ENCODE results near the gene MTHFD2L. TPM values are rescaled to one million over a fixed set of nuclear protein-coding genes. Genes with fewer than 3 reads are reported as not detected.
A peak's percentile ranks its signal among the peaks of the same experiment; 100 is the strongest.
"Not testable (repeated sequence)": the region's sequence is repeated elsewhere in the genome, so short reads cannot be mapped to it uniquely, and the experiment has no call there.

MTHFD2L gene
- polyA plus RNA-seq, 12 donors: 13.8 to 22.7 (median 16.5) TPM; not detected in 1

DNA sequence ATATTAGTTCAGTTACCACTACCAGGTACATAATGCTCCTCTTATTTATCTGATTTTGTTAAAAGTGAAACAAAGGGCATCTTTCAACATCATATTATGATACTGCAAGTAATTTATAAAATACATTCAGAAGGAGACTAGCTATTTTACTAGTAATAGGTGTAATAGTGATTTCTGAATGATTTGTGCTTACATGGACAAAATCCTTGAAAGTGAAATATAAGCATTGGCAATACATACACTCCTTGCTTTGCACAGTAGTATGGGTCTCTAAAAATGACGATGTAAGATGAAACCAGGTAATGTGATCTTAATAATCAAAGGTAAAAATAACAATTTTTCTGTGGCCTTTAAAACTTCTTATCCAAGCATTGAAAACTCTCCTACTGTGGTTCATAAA, 17.5 kb downstream of the MTHFD2L start:
- DNase-seq: no peak

- DNase-seq: no peak
Measured at GRCh38 chr4:74178798-74179197, 20.9 kb downstream of the MTHFD2L start.

DNA sequence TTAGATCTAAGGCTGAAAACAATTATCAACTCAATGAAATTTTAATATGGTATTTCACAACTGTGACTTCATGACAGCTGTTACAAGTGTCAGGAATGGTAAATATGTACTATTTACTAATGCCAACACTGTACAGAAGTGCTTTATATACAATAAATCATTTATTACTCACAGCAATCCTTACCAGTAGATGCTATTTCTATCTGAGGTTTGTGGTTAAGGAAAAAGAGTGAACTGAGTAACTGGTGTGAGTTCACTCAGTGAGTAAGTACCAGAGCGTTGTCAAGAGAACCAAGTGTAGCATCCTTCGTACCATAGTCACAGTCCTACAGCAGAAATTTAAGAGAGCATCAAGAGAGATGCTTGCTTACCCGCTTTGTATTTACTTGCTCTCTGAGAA, 23.3 kb downstream of the MTHFD2L start:
- DNase-seq: no peak

GRCh38 chr4:74188912-74189311, 31.0 kb downstream of the MTHFD2L start:
- no peak for DNase-seq

GRCh38 chr4:74189331-74190043, 31.6 kb downstream of the MTHFD2L start:
- peak; percentile 46 for DNase-seq

DNA sequence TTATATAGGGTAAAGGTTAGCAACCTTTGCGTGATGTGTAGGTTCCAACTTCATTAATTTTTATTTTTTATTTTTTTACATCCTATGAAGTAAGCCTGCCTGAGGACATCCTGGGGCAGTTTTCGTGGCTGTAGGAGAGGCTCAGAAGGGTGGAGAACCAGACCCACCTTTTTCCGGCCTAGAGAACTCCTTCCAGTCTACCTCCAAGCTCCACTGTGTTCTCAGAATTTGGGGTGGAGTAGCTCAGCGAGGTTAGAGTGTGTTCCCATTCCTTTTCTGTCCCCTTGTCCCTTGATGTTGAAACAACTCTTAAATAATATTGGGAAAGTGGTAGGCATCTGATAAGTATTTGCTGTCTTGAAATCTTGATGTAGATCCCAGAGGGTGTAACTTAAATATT, 32.4 kb downstream of the MTHFD2L start:
- DNase-seq: no peak

- DNase-seq: no peak
Measured at GRCh38 chr4:74190919-74191397, 33.0 kb downstream of the MTHFD2L start.

GRCh38 chr4:74197080-74197479, 39.2 kb downstream of the MTHFD2L start:
- DNase-seq: no peak

DNA sequence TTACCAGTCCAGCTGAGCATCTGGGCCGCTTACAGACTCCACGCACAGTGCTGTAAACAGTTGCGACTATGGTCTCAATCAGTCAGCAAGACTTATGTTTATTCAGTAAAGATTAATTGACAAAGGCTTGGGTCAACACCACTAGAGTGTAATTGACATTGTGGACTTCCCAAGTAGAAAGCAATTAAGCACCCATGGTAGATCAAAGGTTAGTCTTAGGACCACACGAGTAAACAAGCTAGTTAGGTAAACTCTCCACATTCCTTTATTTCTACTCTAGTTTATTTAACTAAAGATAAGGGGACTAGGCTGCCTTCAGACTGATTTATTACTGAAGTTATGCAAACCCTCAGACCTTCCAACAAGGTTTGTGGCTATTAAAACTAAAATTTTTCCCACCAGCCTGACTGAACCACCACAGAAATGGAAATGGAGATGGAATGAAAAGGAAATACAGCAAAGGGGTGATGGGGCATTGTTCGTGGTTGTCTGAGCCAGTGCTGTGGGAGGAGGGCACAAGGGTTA, 44.2 kb downstream of the MTHFD2L start:
- DNase-seq: no peak

- DNase-seq: no peak
Measured at GRCh38 chr4:74203467-74203866, 45.5 kb downstream of the MTHFD2L start.

DNA sequence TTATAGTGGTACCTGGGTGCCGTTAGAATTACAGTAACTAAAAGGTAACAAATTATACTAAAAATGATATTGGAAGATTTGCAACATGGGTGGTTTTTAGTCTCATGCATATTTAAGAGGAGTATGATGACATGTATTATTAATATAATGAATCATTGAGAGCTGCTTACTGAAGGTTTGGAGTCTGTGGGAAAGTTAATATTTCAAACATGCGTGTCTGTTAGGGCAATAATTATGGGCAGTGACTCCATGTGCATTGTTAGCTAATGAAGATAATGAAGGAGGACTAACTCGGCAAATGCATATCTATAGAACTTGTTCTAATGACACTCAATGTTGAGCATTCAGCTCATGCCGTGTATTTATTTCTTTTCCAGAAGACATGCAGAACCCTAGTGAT, 47.1 kb downstream of the MTHFD2L start:
- no peak for DNase-seq

- DNase-seq: no peak
Measured at GRCh38 chr4:74205559-74205958, 47.6 kb downstream of the MTHFD2L start.

DNA sequence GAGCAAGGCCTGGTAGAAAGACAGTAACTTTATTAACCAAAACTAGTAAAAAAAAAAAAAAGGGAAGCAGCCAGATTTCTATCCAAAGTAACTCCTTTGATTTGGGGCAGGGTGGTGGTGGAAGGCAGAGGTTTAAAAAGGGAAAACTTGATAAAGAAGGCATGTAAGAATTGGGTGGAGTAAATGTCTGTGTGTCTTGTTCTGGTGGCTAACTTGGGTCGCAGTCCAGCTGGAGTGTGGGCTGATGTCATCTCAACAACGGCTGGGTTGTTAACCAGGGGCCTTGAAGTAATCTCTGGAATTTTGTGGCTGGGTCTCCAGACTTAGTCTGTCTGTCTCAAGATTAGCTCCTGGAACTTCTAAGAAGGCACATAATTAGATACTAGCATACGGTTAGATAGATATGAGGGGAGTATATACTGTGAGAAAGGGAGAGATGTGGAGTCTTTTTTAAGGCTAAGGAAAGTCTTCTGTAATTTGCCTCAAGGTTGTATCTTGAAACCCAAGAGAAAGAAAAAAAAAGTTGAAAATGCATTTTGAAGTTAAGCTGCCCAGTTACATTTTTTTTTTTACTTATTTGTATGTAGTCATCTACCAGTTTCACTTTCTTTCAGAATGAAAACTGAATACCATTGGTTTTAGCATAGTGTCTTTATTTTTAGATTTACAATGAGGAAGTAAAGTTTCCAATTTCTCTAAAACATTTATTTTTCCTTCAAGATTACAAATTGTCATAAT, 48.3 kb downstream of the MTHFD2L start:
- no peak for DNase-seq

DNA sequence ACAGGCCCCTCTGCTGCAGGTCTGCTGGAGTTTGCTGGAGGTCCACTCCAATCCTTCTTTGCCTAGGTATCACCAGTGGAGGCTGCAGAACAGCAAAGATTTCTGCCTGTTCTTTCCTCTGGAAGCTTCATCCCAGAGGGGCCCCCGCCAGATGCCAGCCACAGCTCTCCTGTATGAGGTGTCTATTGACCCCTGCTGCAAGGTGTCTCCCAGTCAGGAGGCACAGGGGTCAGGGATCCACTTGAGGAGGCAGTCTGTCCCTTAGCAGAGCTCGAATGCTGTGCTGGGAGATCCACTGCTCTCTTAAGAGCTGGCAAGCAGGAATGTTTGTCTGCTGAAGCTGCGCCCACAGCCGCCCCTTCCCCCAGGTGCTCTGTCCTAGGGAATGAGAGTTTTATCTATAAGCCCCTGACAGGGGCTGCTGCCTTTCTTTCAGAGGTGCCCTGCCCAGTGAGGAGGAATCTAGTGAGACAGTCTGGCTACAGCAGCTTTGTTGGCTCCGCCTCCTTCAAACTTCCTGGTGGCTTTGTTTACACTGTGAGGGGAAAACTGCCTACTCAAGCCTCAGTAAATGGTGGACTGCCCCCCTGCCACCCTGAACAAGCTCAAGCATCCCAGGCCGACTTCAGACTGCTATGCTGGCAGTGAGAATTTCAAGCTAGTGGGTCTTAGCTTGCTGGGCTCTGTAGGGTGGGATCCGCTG, 56.7 kb downstream of the MTHFD2L start:
- not testable (repeated sequence) for DNase-seq

GRCh38 chr4:74215236-74215635, 57.3 kb downstream of the MTHFD2L start:
- not testable (repeated sequence) for DNase-seq

DNA sequence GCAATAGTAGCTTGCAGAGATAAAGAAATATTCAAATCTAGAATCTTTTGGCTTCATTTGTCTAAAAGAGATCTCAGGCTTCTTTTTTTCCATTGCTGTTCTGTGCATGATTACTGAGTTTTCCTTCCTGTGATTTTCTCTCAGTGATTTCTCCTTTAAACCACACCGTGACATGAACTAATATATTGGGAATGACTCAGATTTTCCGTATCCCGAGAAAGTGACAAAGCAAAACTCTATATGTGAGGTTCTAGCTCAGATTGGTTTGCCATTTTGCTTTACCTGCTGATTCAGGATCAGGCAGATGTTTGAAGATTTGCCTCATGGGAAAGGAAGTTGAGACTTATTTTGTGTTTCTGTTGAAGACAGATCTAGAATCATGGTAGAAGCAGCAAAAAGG, 59.4 kb downstream of the MTHFD2L start:
- DNase-seq: no peak

DNA sequence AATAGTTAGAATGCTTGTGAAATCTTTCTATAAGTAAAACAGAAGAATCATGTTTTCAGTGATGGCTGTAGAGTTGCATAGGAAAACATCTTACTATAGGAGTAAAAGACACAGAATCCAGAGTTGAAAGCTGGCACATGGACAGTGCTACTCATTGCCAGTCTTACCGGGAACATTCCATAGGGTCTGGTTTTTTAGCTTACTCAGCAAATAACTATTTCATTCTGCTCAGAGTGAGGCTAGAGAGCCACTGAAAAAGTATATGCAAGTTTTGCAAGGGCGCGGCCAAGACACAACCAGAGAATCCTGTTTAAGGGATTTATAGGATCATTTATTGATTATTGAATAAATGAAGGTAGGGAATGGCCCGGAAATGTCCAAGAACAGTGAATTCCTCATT, 60.3 kb downstream of the MTHFD2L start:
- no peak for DNase-seq

- no peak for DNase-seq
Measured at GRCh38 chr4:74219240-74219639, 61.3 kb downstream of the MTHFD2L start.

GRCh38 chr4:74223098-74223497, 65.2 kb downstream of the MTHFD2L start:
- DNase-seq: no peak

GRCh38 chr4:74223801-74224200, 65.9 kb downstream of the MTHFD2L start:
- no peak for DNase-seq

GRCh38 chr4:74228691-74229640, 71.0 kb downstream of the MTHFD2L start:
- DNase-seq: peak; percentile 65
